ENCODE results near the gene HES4. TPM values are rescaled to one million over a fixed set of nuclear protein-coding genes. Genes with fewer than 3 reads are reported as not detected.

HES4 gene
- polyA plus RNA-seq, 1 of the 3 experiments (the other 2 are of a cell fraction), result 4.7 TPM

DNA sequence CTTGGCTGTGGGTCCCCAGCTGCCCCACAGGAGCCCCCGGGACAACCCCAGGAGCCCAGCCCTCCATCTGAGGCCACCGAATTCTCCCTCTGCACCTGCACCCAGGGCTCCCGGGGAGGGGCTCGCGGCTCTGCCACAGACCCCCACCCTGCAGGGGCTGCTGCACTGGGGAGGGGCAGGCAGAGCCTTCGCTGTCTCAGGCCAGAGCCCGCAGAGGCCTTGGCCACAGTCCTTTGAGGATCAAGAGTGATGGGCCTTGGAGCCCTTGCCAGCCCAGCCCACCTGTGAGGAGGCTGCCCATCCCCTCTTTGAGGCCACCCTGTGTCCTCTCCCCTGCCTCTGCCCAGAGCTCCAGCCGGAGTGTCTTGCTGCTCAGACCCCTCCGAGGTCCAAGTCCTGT is 24.5 kb downstream of the HES4 start:
- H3K79me2 ChIP-seq (ENCODE audit: insufficient read depth), result no peaks in the 10 kb centered on the region
- no peak overlapping the region for H3K9ac ChIP-seq
- peaks cover 0 to 12% of the 10 kb centered on the region in 2 experiments; a peak in 1 of 4 replicates for H3K4me1 ChIP-seq (ENCODE audit: control insufficient read depth in 1 of 2, insufficient read depth in 2 of 2, low read depth in 1 of 2, low read length in 1 of 2)
- WGBS (ENCODE audit: low lambda C conversion rate), result 77% methylated on average over 5 of the region's 9 CpGs
- no peak overlapping the region for H3K27ac ChIP-seq (ENCODE audit: low read depth in 2 of 2, low read length in 1 of 2)
- peak overlapping the region; percentile 59 to 73; a peak in 2 of 4 replicates for H3K4me3 ChIP-seq (ENCODE audit: low read depth in 2 of 2, low read length in 1 of 2)
- ChIA-PET POLR2A (interaction anchor here (0.8 to 1.3 kb wide), 2 partner anchors 35 to 70 kb away, joined by 3 to 6 read pairs; no protein-coding TSS in a partner anchor), CTCF (interaction anchor here (1.0 to 2.5 kb wide), 15 partner anchors 7 to 106 kb away, joined by 3 to 24 read pairs (median 5); partner anchors contain the start of gene NOC2L)
- no peak overlapping the region for H2AFZ ChIP-seq (ENCODE audit: low read depth)
- peak overlapping the region; percentile 88 for H3K4me2 ChIP-seq
- TF ChIP-seq MEF2A (IDR thresholded peaks at IDR 0.05; ENCODE audit: borderline replicate concordance, low read depth), result no peak
- no peak for DNase-seq
- H3F3A ChIP-seq (replicated peaks; ENCODE audit: insufficient read depth), result peaks cover 3% of the 10 kb centered on the region
- no peaks in the 10 kb centered on the region for H3K9me2 ChIP-seq
- no peaks in the 10 kb centered on the region for H3K36me3 ChIP-seq (replicated peaks in 1 of 2; ENCODE audit: control insufficient read depth in 1 of 2, insufficient read depth in 2 of 2, low read length in 1 of 2)
- H3K9me3 ChIP-seq, result no peaks in the 10 kb centered on the region
- H4K20me1 ChIP-seq (ENCODE audit: insufficient read depth), result no peaks in the 10 kb centered on the region
- no peaks in the 10 kb centered on the region for H3K27me3 ChIP-seq (ENCODE audit: insufficient read depth)

DNA sequence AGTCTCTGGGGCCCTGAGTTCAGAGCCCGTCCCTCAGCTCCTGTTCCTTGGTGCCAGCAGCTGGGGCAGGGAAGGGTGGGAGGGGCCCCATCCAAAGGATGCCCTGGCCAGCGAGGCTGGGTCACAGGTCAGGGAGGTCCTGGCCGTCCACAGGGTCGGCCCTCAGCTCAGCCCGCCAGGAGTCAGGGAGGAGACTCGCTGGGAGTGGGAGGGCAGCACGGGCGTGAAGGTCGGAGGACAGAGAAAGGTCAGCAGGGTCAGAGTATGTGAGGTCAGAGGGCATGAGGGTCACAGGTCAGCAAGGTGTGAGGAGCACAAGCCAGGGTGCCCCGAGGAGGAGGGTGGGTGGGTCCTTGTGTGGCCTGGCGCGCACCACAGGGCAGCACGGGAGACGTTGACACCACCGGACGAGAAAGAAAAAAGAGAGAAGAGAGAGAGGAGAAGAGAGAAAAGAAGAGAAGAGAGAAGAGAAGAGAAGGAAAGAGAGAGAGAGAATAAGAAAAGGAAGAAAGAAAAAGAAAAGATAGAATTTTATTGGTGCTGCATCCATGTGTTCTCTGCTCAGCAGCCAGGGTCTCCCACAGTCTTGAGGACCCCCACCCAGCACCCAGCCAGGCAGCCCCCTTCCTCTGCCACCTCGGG is 25.1 kb downstream of the HES4 start:
- no peak for TF ChIP-seq SIN3A (IDR thresholded peaks at IDR 0.05; ENCODE audit: borderline replicate concordance, low read depth, low read length)
- TF ChIP-seq, protein P1, sequence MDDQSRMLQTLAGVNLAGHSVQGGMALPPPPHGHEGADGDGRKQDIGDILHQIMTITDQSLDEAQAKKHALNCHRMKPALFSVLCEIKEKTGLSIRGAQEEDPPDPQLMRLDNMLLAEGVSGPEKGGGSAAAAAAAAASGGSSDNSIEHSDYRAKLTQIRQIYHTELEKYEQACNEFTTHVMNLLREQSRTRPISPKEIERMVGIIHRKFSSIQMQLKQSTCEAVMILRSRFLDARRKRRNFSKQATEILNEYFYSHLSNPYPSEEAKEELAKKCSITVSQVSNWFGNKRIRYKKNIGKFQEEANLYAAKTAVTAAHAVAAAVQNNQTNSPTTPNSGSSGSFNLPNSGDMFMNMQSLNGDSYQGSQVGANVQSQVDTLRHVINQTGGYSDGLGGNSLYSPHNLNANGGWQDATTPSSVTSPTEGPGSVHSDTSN (IDR thresholded peaks at IDR 0.05), result no peak
- TF ChIP-seq CHD2 (IDR thresholded peaks at IDR 0.05; ENCODE audit: low read length, partially characterized antibody), result no peak
- no peak for TF ChIP-seq FOSL2 (IDR thresholded peaks at IDR 0.05; ENCODE audit: borderline replicate concordance, low read depth)
- no peak for TF ChIP-seq FOXM1 (IDR thresholded peaks at IDR 0.05; ENCODE audit: low read depth)
- no peak for TF ChIP-seq RFX5 (IDR thresholded peaks at IDR 0.05; ENCODE audit: low read length)
- TF ChIP-seq, protein P2, sequence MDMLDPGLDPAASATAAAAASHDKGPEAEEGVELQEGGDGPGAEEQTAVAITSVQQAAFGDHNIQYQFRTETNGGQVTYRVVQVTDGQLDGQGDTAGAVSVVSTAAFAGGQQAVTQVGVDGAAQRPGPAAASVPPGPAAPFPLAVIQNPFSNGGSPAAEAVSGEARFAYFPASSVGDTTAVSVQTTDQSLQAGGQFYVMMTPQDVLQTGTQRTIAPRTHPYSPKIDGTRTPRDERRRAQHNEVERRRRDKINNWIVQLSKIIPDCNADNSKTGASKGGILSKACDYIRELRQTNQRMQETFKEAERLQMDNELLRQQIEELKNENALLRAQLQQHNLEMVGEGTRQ (IDR thresholded peaks at IDR 0.05; ENCODE audit: borderline replicate concordance, low read depth, low read length), result no peak
- no peak for TF ChIP-seq TAF1 (IDR thresholded peaks at IDR 0.05; ENCODE audit: borderline replicate concordance, low read depth, low read length)
- no peak for TF ChIP-seq SMC3 (IDR thresholded peaks at IDR 0.05; ENCODE audit: low read depth, low read length)
- no peak for TF ChIP-seq GABPA (IDR thresholded peaks at IDR 0.05; ENCODE audit: low read depth)
- TF ChIP-seq NRF1 (IDR thresholded peaks at IDR 0.05; ENCODE audit: low read depth, low read length), result no peak
- no peak for TF ChIP-seq RAD21 (IDR thresholded peaks at IDR 0.05; ENCODE audit: low read length)
- no peak for TF ChIP-seq RXRA (IDR thresholded peaks at IDR 0.05; ENCODE audit: borderline replicate concordance, low read depth)
- Histone ChIP-seq H3K79me2 (ENCODE audit: insufficient read depth) (no peaks in the 10 kb centered on the region), H3K4me3 (ENCODE audit: low read depth in 2 of 2, low read length in 1 of 2) (no peak overlapping the region), H3K9ac (no peak overlapping the region), H3K27ac (ENCODE audit: low read depth in 2 of 2, low read length in 1 of 2) (no peak overlapping the region), H3K4me1 (ENCODE audit: control insufficient read depth in 1 of 2, insufficient read depth in 2 of 2, low read depth in 1 of 2, low read length in 1 of 2) (peaks cover 0 to 12% of the 10 kb centered on the region in 2 experiments; a peak in 1 of 4 replicates), H3K9me3 (no peaks in the 10 kb centered on the region), H3K27me3 (ENCODE audit: insufficient read depth) (no peaks in the 10 kb centered on the region), H3K4me2 (no peak overlapping the region), H3K9me2 (no peaks in the 10 kb centered on the region), H3F3A (replicated peaks; ENCODE audit: insufficient read depth) (peaks cover 3% of the 10 kb centered on the region), H2AFZ (ENCODE audit: low read depth) (no peak overlapping the region), H3K36me3 (replicated peaks in 1 of 2; ENCODE audit: control insufficient read depth in 1 of 2, insufficient read depth in 2 of 2, low read length in 1 of 2) (no peaks in the 10 kb centered on the region), H4K20me1 (ENCODE audit: insufficient read depth) (no peaks in the 10 kb centered on the region)
- 88% methylated on average over 13 of the region's 17 CpGs for WGBS (ENCODE audit: low lambda C conversion rate)
- DNase-seq, result no peak
- ChIA-PET CTCF (interaction anchor here (1.2 to 2.5 kb wide), 9 partner anchors 7 to 105 kb away, joined by 3 to 24 read pairs (median 5); no protein-coding TSS in a partner anchor), POLR2A (no interaction called here)
